Panc1 (cell line): ENCODE results near the gene LARP1.

Experiments used
- CTCF ChIP-seq: fragments of 450-650 bp; IDR thresholded peaks from 2 replicates; pipeline ENCODE4 v1.5.1; 2017; ENCODE audit warnings: mild to moderate bottlenecking
- POLR2AphosphoS5 ChIP-seq: IDR thresholded peaks from 2 replicates; pipeline ENCODE4 v1.6.1; 2012; ENCODE audit warnings: mild to moderate bottlenecking, low read depth, low read length, moderate library complexity
- REST ChIP-seq, 2 experiments: IDR thresholded peaks; 2 replicates each; pipeline ENCODE4 v1.6.1; 2011 to 2012; ENCODE audit warnings: low read depth in 2 of 2, control low read depth in 1 of 2, low read length in 1 of 2, mild to moderate bottlenecking in 1 of 2, moderate library complexity in 1 of 2; ENCODE audit not compliant: insufficient read depth in 1 of 2
- SIN3A ChIP-seq: IDR thresholded peaks from 2 replicates; pipeline ENCODE4 v1.6.1; 2012; ENCODE audit warnings: low read depth, mild to moderate bottlenecking, low read length, moderate library complexity, borderline replicate concordance; ENCODE audit not compliant: insufficient read depth
- TCF7L2 ChIP-seq: IDR thresholded peaks from 2 replicates; pipeline ENCODE4 v1.6.1; 2011; ENCODE audit warnings: mild to moderate bottlenecking, low read depth, low read length, inconsistent platforms

- TF ChIP-seq CTCF (no peak), SIN3A (no peak), POLR2AphosphoS5 (no peak), REST (IDR thresholded peaks at IDR 0.05; ENCODE audit: insufficient read depth in 1 of 2, low read depth in 2 of 2, low read length in 1 of 2) (no peak), TCF7L2 (no peak)
Observed at GRCh38 chr5:154751854-154752253, 3.3 kb upstream of the LARP1 start.
